Ishikawa (cell line): Measurements from ENCODE around the gene ATP2C1.

ENCODE experiments used
- CEBPB ChIP-seq: IDR thresholded peaks from 2 replicates; pipeline ENCODE4 v1.6.1; 2012
- CREB1 ChIP-seq: IDR thresholded peaks from 2 replicates; pipeline ENCODE4 v1.6.1; 2012; ENCODE audit warnings: low read depth
- EGR1 ChIP-seq: IDR thresholded peaks from 2 replicates; pipeline ENCODE4 v1.6.1; 2012
- EP300 ChIP-seq: IDR thresholded peaks from 2 replicates; pipeline ENCODE4 v1.6.1; 2012; ENCODE audit warnings: borderline replicate concordance
- FOXM1 ChIP-seq: IDR thresholded peaks from 2 replicates; pipeline ENCODE4 v1.6.1; 2012; ENCODE audit warnings: low read depth, borderline replicate concordance
- MAX ChIP-seq: IDR thresholded peaks from 2 replicates; pipeline ENCODE4 v1.6.1; 2012
- NFIC ChIP-seq: IDR thresholded peaks from 2 replicates; pipeline ENCODE4 v1.6.1; 2012
- RAD21 ChIP-seq: IDR thresholded peaks from 2 replicates; pipeline ENCODE4 v1.6.1; 2012; ENCODE audit warnings: low read depth
- REST ChIP-seq: IDR thresholded peaks from 2 replicates; pipeline ENCODE4 v1.6.1; 2012; ENCODE audit warnings: low read depth, mild to moderate bottlenecking
- TAF1 ChIP-seq: IDR thresholded peaks from 2 replicates; pipeline ENCODE4 v1.6.1; 2012; ENCODE audit warnings: low read depth, mild to moderate bottlenecking
- TCF12 ChIP-seq: IDR thresholded peaks from 2 replicates; pipeline ENCODE4 v1.6.1; 2012; ENCODE audit warnings: low read depth
- TEAD4 ChIP-seq: IDR thresholded peaks from 2 replicates; pipeline ENCODE4 v1.6.1; 2012
- USF1 ChIP-seq: IDR thresholded peaks from 2 replicates; pipeline ENCODE4 v1.6.1; 2012
- YY1 ChIP-seq: IDR thresholded peaks from 2 replicates; pipeline ENCODE4 v1.6.1; 2012; ENCODE audit warnings: low read depth
- ZBTB7A ChIP-seq: IDR thresholded peaks from 2 replicates; pipeline ENCODE4 v1.6.1; 2012; ENCODE audit warnings: low read depth

ATP2C1 gene

GRCh38 chr3:130894986-130895280 is 1.0 kb downstream of the ATP2C1 start:
- no peak for TF ChIP-seq USF1
- TF ChIP-seq TCF12: no peak
- TF ChIP-seq TEAD4: no peak
- no peak for TF ChIP-seq TAF1
- TF ChIP-seq MAX: no peak
- TF ChIP-seq EGR1: no peak
- no peak for TF ChIP-seq REST
- no peak for TF ChIP-seq EP300

GRCh38 chr3:130895690-130896488 is 2.0 kb downstream of the ATP2C1 start:
- no peak for TF ChIP-seq CEBPB
- no peak for TF ChIP-seq TAF1
- no peak for TF ChIP-seq REST
- TF ChIP-seq RAD21: no peak
- TF ChIP-seq FOXM1: no peak
- no peak for TF ChIP-seq EGR1
- TF ChIP-seq NFIC: no peak
- no peak for TF ChIP-seq ZBTB7A
- no peak for TF ChIP-seq USF1
- TF ChIP-seq YY1: no peak
- TF ChIP-seq MAX: no peak
- TF ChIP-seq EP300: no peak

GRCh38 chr3:130897316-130897715 is 3.4 kb downstream of the ATP2C1 start:
- TF ChIP-seq NFIC (no peak), USF1 (no peak), CREB1 (no peak), FOXM1 (no peak), REST (no peak), EGR1 (no peak)

GRCh38 chr3:130900959-130901358 is 7.1 kb downstream of the ATP2C1 start:
- no peak for TF ChIP-seq REST
- TF ChIP-seq YY1: no peak
- TF ChIP-seq EGR1: no peak
- TF ChIP-seq NFIC: no peak
- no peak for TF ChIP-seq CEBPB
- TF ChIP-seq ZBTB7A: no peak
- TF ChIP-seq CREB1: no peak
- no peak for TF ChIP-seq TCF12
- TF ChIP-seq TAF1: no peak
- TF ChIP-seq USF1: no peak
- no peak for TF ChIP-seq EP300
- no peak for TF ChIP-seq TEAD4
- no peak for TF ChIP-seq RAD21
- TF ChIP-seq MAX: no peak
- no peak for TF ChIP-seq FOXM1
